ENCODE data around the gene FRK. TPM values are rescaled to one million over a fixed set of nuclear protein-coding genes. Genes with fewer than 3 reads are reported as not detected.

Gene FRK
- total and polyA plus RNA-seq, 7 donors, result 0.16 to 6.5 (median 0.71) TPM

GRCh38 chr6:115882174-115882573 is 178.5 kb downstream of the FRK start:
- Histone ChIP-seq H3K4me3 (no peak overlapping the region), H3K4me1 (peaks cover 0 to 11% (median 4%) of the 10 kb centered on the region in 4 donors), H3K36me3 (no peaks in the 10 kb centered on the region), H3K27ac (peak overlapping the region in 2 of 4 donors; percentile 32 to 40), H3K27me3 (no peaks in the 10 kb centered on the region), H3K9me3 (no peaks in the 10 kb centered on the region)
- 66 to 73% methylated on average over 5 of the region's 5 CpGs for WGBS, 2 donors
- no peak for DNase-seq
- no peak for TF ChIP-seq POLR2AphosphoS5 (IDR thresholded peaks at IDR 0.05)
- TF ChIP-seq POLR2A (IDR thresholded peaks at IDR 0.05), result no peak
- no peak for TF ChIP-seq EP300 (IDR thresholded peaks at IDR 0.05)
- TF ChIP-seq CTCF (IDR thresholded peaks at IDR 0.05), result no peak
- intact Hi-C loops (cut with DNase I), result no loop called here

Other genes with a start within 250 kb of the FRK start
- 10 to 100 TPM in 1 of 4 donors, 1 to 10 TPM in 3; 8.2 to 21.7 (median 8.8) TPM for gene NT5DC1, start 40.0 kb upstream of the FRK start, total RNA-seq
- gene NT5DC1, start 40.0 kb upstream of the FRK start, polyA plus RNA-seq, result 10 to 100 TPM in 2 of 3 donors, 1 to 10 TPM in 1; 9.9 to 21.0 (median 17.5) TPM
- gene COL10A1, start 65.2 kb upstream of the FRK start, total RNA-seq, result not detected
- not detected for gene COL10A1, start 65.2 kb upstream of the FRK start, polyA plus RNA-seq
- 10 to 100 TPM; 15.1 to 18.5 (median 15.5) TPM for gene TSPYL4, start 193.2 kb upstream of the FRK start, total RNA-seq
- 10 to 100 TPM in 1 of 3 donors, 1 to 10 TPM in 2; 3.0 to 10.4 (median 4.2) TPM for gene TSPYL4, start 193.2 kb upstream of the FRK start, polyA plus RNA-seq
- gene TSPYL1, start 219.0 kb upstream of the FRK start, total RNA-seq, result 10 to 100 TPM; 52.8 to 79.6 (median 65.8) TPM
- 10 to 100 TPM; 24.6 to 39.0 (median 30.1) TPM for gene TSPYL1, start 219.0 kb upstream of the FRK start, polyA plus RNA-seq

Data from sigmoid colon (tissue), 7 donors.